ENCODE data around the gene KLHL17.

GRCh38 chr1:961132-961669, 817 bp downstream of the KLHL17 start:
- no peak for TF ChIP-seq MAX (IDR thresholded peaks at IDR 0.05)
- no peak for TF ChIP-seq EP300 (IDR thresholded peaks at IDR 0.05; ENCODE audit: borderline replicate concordance)
- TF ChIP-seq TAF1 (IDR thresholded peaks at IDR 0.05; ENCODE audit: low read depth): no peak
- TF ChIP-seq REST (IDR thresholded peaks at IDR 0.05; ENCODE audit: low read depth): no peak
- no peak for TF ChIP-seq TCF12 (IDR thresholded peaks at IDR 0.05; ENCODE audit: low read depth)
- no peak for TF ChIP-seq RAD21 (IDR thresholded peaks at IDR 0.05; ENCODE audit: low read depth)
- no peak for TF ChIP-seq FOXM1 (IDR thresholded peaks at IDR 0.05; ENCODE audit: borderline replicate concordance, low read depth)
- TF ChIP-seq TEAD4 (IDR thresholded peaks at IDR 0.05): no peak
- TF ChIP-seq, protein P1, sequence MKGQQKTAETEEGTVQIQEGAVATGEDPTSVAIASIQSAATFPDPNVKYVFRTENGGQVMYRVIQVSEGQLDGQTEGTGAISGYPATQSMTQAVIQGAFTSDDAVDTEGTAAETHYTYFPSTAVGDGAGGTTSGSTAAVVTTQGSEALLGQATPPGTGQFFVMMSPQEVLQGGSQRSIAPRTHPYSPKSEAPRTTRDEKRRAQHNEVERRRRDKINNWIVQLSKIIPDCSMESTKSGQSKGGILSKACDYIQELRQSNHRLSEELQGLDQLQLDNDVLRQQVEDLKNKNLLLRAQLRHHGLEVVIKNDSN (IDR thresholded peaks at IDR 0.05): no peak
- TF ChIP-seq YY1 (IDR thresholded peaks at IDR 0.05; ENCODE audit: low read depth): no peak
- no peak for TF ChIP-seq NFIC (IDR thresholded peaks at IDR 0.05)

All from Ishikawa (cell line).